ENCODE results near the gene KRT79. TPM values are rescaled to one million over a fixed set of nuclear protein-coding genes. Genes with fewer than 3 reads are reported as not detected.

KRT79 gene
- total and polyA plus RNA-seq, 9 of the 15 experiments (the other 6 are each of a cell fraction or from before 2014, with no cell fraction given), result 0.03 to 2.3 (median 0.23) TPM; not detected in 2

DNA sequence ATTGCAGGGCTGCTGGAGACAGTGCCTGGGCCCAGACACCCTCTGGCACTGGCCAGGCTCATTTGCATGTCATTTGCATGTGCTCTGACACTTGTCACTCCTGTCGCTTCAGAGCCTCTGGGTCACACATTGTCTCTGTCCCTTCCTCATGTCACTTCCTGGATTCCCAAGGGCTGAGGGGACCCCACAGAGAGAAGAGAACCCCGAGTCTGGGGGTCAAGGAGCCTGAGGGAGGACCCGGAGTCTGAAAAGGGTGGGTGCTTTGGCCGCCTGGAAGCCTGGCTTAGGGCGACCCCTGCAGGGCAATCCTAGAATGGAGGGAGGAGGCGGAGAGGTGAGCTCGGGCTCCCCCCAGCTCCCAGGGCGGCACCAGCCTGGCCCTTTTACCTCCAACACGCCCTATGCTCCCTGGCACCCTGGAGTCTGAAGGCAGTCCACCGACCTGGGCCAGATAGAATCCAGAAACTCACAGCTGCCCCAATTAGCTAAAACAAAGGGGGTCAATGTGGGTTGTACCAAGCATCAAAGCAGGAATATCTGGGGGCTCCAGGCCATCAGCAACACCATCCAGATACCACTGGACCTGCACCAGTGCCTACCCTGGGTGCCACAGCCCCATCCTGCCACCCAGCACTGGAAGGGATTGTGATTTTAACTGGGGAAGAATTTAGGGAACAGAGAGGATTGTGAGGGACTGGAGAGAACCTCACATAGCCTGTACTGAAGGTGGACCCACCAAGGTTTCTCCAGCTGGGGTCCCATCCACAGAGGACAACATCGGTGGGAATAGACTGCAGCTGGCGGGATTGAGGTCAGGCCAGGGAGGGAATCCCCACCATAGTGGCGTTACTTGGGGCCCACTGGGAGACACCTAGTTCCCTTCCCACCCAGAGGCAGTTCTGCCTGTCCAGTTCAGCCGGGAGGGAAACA is 36.5 kb upstream of the KRT79 start (continued):
- TF ChIP-seq, protein P1, sequence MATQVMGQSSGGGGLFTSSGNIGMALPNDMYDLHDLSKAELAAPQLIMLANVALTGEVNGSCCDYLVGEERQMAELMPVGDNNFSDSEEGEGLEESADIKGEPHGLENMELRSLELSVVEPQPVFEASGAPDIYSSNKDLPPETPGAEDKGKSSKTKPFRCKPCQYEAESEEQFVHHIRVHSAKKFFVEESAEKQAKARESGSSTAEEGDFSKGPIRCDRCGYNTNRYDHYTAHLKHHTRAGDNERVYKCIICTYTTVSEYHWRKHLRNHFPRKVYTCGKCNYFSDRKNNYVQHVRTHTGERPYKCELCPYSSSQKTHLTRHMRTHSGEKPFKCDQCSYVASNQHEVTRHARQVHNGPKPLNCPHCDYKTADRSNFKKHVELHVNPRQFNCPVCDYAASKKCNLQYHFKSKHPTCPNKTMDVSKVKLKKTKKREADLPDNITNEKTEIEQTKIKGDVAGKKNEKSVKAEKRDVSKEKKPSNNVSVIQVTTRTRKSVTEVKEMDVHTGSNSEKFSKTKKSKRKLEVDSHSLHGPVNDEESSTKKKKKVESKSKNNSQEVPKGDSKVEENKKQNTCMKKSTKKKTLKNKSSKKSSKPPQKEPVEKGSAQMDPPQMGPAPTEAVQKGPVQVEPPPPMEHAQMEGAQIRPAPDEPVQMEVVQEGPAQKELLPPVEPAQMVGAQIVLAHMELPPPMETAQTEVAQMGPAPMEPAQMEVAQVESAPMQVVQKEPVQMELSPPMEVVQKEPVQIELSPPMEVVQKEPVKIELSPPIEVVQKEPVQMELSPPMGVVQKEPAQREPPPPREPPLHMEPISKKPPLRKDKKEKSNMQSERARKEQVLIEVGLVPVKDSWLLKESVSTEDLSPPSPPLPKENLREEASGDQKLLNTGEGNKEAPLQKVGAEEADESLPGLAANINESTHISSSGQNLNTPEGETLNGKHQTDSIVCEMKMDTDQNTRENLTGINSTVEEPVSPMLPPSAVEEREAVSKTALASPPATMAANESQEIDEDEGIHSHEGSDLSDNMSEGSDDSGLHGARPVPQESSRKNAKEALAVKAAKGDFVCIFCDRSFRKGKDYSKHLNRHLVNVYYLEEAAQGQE (IDR thresholded peaks at IDR 0.05; ENCODE audit: borderline replicate concordance), result peak; percentile 92
- TF ChIP-seq, protein P1 (CRISPR knock-in tag; IDR thresholded peaks at IDR 0.05; ENCODE audit: low read depth), result no peak
- peak in 1 of 3 experiments; percentile 47 for TF ChIP-seq YY1 (IDR thresholded peaks at IDR 0.05; ENCODE audit: borderline replicate concordance in 1 of 3, control insufficient read depth in 1 of 3, extremely low read depth in 1 of 3, insufficient read depth in 3 of 3, insufficient read length in 1 of 3, insufficient replicate concordance in 2 of 3, low read depth in 1 of 3, low read length in 2 of 3)

Measured in K562 (cell line).